NCI-H1092 treated with DMSO at 0.1 percent for 48 hours (cell line): ENCODE data around the gene LAMC3.
"Not testable (repeated sequence)": the region's sequence is repeated elsewhere in the genome, so short reads cannot be mapped to it uniquely, and the experiment has no call there.

Experiments used
- DNase-seq: peaks from one replicate; lab custom pipeline; 2025; lab: John Stamatoyannopoulos, UW

The LAMC3 gene

DNA sequence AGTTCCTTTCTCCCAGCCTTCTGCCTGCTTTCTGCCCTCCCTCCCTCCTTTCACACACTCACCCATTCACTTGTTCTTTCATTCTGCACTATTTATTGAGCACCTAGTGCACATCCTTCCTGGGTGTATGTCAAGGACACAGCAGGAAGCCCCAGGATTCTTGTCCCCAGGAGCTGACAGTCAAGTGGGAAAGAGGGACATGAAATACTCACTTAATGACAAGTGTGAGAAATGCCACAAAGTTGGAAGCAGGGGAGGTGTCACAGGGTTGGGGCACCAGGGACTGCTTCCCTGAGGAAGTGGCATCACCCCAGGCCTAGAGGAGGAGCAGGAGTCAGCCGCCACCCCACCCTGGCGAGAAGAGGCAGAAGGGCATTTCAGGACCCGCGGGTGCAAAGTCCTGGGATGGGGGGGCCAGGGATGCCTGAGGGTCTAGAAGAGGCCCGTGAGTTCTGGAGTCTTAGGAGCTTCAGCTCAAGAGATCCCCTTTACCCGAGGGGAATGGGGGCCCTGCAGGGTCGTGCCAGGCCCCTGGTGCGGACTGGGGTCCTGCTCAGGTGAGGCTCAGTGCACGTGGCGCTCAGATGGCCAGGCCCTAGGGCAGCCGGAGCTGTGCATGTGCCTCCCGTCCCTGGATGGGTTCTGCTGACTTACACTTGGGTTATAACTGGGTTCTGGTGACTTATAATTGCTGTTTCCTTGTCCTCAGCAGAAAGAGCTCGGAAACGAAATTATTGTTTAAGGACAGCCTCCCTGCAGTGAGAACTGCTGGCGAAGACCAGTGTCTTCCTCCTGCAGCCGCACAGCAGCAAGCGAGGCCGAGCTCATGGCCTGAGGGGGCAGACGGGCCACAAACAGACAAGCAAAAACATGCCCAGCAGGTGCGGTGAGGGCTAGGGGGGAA lies 16.9 kb upstream of the LAMC3 start:
- DNase-seq: no peak

DNA sequence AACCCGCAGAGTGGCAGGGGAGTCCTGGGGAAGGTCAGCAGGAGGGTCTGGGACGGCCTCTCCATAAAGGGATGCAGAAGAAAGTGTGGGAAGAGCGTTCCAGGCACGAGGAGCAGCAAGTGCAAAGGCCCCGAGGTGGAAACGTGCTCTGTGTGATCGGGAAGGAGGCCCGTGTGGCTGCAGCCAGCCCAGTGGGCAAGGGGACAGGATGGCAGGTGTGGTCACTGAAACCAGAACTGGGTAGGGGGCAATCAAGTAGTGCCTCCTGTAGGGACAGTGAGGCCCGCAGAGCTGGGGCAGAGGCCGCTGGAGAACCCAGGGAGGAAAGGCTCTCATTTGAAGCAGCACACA lies 16.3 kb upstream of the LAMC3 start:
- DNase-seq: no peak

DNA sequence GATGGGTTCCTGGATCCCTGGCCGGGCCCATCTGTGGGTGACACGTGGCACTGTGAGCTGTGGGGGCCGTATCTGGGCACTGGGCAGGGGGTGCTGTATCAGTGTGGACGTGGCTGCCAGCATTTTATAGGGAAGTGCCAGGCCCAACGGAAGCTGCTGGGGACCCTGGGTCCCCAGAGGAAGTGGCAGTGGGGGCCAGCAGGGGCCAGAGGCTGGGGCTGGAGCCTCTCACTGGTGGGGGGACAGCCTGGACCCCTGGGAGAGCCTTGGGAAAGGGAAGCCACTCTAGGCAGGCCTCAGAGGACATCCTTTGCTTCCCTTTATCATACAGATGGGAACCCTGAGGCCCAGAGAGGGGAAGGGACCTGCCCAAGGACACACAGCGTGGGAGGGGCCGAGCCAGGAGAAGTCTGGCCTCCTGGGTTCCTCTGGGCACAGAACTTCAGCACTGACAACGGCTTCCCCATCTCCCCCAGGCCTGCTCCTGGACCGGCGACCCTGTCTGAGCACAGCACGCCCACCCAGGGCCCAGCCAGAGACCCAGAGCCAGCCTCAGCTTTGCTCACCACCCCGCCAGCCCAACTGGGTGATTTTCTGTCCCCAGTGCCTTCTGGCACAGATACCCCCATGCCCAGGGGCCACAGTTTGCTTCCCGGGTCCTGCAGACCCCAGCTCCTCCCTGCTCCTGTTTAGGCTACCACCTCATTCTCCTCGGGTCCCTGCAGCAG lies 15.5 kb upstream of the LAMC3 start:
- DNase-seq: no peak

DNA sequence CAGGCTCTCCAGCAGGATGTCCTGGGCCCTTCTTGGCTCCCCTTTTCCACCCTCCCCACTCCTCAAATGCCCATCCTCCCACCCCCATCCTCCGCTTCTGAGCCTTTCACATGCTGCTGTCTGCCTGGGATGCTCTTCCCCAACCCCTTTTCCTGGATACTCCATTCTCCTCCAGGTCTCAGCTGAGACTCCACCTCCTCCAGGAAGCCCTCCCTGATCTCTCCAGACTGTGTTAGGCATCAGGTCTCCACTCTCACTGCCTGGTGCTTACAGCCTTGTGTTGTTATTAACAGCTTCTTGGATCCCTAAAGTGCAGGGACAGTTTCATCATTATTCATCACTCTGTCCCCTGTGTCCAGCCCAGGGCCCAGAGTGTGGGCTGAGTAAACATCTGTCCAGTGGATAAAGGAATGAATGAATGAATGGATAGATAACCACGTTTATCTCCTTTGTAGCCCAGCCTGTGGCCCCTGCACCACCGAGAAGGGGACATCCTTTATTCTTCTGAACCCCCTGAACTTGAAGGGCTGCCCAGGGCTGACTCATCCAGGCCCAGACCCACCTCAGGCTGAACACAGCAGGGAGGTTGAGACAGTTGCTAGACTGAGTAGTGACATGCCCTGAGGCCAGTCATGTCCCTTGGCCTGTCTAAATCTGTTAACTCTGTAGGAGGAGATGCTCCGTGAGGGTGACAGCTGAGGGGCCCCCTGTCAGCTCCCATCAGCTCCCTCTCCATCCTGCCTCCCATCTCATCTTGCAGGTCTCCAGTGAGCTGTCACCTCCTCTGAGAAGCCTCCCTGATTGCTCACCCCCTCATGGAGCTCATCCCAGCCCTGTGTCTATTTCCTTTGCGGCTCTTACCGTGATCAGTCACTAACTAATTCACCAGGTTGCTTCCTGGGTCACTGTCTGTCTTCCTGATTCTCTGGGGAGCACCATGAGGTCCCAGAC lies 14.6 kb upstream of the LAMC3 start:
- no peak for DNase-seq

DNA sequence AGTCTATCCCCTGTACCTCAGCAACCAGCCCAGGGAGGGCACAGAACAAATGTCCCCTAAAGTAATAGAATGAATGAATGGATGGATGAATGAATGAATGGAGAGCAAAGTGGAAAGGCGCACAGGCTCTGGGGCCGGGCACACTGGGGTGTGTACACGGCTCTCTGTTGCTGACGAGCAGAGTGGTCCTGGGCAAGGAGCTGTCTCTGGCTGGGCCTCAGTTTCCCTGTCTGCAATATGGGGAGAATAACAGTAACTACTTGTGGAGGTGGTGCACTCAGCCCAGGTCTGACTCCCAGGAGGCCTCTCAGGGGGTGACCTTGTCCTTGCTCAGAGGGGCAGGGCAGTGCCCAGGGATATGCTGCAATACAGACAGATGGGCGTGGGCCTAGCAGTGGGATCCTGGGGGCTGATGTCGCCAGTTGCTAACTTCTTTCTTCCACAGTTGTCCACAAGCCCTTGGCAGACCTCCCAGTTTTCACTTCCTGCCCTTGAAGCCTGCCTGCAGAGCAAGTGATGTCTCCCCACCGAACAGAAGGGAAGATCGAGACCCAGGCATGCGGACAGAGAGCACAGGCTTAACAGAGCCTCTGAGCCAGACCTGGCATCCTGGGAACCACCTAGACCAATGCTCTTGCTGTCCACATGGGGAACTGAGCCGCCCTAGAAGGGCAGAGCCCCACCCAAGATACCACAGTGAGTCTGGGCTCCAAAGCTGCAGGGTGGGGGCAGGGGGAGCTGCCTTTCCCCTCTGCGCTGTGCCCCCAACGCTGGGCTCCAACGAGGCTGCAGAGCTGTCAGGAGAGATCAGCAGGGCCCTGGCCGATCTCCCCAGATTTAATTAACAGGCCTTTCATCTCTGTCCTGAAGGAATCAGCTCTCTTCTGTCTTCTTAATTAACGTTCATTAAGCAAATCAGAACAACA lies 13.6 kb upstream of the LAMC3 start:
- DNase-seq: no peak

DNA sequence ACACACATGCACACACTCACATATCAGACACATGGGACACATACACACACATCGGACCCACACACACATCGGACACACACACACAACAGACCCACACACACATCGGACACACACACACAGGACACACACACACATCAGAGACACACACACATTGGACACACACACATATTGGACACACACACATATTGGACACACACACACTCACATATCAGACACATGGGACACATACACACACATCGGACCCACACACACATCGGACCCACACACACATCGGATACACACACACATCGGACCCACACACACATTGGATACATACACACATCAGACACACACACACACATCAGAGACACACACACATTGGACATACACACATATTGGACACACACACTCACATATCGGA lies 12.8 kb upstream of the LAMC3 start:
- DNase-seq: no peak

DNA sequence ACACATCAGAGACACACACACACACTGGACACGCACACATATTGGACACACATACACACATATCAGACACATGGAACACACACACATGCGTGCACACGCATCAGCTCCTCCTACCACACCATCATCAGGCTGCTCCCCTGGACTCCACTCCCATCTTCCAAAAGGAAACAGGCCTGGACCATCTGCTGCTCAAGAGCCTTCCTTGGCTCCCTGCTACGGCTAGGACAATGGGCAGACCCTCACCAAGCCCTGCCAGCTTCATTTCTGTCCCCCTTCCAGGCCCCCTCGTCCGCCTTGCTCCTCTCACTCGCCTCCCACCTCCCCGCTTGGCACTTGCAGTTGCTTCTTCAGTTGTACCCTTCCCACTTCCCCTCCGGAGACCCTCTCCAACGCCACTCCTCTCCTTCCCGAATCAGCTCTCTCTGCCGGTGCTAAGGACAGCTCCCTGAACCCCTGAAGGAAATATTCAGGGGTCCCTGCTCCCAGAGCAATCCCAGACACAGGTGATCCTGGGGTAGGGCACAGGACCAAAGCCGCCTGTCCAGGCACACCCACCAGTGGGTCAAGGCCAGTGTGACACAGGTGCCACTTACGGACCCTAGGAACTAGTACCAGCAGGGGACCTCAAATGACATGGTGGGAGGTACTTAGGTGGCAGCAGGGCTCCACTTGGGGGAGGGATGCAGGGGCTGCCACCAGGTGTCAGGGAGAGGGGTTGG lies 12.1 kb upstream of the LAMC3 start:
- DNase-seq: no peak

DNA sequence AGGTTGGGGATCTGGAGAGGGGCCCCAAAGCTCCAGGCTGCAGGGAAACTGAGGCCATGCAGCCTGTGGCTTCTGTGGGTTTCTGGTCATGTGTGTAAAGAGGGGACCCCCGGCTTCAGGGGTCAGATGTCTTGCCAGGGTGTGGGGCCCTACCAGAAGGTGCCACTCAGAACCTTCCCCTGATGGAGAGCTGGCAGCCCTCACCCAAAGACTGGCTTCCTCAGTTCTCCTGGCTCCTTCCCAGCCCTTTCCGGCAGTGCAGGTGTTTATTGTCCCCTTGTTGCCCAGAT lies 11.6 kb upstream of the LAMC3 start:
- DNase-seq: no peak

DNA sequence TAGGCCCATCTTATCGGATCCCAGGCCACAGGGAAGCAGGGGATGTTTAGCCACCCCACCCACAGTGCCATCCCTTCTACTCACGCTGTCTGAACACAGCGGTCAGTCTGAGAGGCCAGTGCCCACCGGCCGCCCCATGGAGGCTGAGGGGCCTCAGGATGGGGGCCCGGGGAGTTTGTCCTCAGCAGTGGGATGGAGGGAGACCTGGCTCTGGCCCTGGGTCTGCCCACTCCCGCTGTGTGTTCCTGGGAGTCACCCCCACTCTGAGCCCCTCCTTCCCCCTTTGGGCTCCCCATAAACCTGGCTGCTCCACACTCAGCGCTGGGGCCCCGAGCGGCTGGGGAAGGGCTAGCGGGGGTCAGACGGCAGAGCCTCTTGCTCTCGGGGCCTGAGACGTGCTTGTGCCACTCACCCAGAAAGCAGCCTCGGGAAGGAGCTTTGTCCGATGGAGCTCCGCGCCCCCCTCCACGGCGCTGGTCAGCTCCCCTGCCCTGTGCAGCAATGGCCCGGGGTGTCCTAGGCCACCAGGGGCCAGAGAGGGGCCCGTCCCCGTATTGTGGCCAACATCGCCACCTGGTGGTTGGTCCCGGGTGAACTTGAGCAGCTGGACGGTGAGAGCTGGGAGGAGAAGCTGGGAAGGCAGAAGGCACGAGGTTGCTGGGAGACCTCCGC lies 10.9 kb upstream of the LAMC3 start:
- DNase-seq: peak; percentile 20

DNA sequence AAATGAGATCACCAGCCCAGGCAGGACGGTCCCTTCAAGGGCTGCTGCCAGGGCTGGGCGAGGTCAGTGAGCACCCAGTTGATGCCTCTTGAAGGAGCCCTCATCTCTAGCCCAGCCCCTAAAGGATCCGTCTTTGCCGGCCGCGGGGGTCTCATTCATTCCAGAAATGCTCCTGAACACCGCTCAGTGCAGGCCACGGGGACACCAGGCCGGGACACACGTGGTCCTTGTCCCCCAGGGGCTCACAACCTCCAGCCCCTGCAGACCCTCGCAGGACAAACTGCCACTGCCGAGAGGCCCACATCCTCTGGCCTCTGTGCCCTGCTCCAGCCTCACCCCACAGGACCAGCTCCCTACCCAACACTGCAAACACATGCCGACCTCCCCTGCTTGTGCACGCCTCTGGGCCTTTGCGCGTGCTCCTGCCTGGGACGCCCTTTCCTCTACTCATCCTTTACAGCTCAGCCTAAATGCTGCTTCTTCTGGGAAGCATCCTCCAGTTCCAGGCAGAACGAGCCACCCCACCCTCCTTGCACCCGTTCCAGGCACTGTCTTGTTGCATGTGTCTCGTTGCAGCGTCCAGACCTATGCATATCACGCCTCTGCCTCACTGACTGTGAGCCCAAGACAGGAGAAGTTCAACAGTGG lies 10.3 kb upstream of the LAMC3 start:
- no peak for DNase-seq

DNA sequence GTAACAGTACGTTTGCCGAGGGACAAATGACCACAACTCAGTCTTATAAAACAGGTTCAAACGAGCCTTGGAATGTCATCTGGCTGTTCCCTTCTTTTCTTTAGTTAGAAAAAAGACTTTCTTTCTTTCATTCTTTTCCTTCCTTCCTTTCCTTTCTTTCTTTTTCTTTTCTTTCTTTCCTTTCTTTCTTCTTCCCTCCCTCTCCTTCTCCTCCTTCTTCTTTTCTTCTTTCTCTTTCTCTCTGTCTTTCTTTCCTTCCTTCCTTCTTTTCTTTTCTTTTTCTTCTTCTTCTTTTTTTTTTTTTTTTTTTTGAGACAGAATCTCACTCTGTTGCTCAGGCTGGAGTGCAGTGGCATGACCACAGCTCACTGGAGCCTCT lies 9.7 kb upstream of the LAMC3 start:
- DNase-seq: no peak

DNA sequence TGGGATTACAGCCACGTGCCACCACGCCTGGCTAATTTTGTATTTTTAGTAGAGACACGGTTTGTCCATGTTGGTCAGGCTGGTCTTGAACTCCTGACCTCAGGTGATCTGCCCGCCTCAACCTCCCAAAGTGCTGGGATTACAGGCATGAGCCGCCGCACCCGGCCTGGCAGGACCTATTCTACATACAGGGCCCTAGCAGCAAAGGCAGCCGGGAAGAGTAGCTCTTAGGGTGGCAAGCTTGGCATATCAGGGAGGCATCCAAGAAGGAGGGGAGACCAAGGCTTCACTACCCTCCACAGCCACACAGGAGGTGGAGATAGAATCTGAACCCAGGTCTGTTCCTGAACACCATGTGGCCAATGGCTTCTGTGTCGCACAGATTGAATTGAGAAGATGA lies 8.4 kb upstream of the LAMC3 start:
- DNase-seq: not testable (repeated sequence)

DNA sequence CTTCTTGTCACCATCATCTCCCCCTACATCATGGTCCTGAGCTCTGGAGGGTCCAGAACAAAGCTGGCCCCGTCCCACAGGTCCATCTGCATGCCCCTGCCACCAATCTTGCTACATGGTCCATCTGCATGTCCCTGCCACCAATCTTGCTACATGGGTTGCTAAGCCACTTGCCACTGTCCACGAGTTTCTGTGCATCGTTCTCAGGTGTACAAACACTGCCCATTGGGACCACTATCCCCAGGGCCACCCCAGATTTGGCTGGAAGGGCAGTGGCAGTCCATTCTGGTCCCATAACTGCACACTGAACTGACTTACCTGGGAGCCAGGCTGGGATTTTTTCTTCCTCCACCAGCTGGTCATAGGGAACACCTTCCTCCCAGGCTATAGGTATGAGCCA lies 8.0 kb upstream of the LAMC3 start:
- DNase-seq: no peak

DNA sequence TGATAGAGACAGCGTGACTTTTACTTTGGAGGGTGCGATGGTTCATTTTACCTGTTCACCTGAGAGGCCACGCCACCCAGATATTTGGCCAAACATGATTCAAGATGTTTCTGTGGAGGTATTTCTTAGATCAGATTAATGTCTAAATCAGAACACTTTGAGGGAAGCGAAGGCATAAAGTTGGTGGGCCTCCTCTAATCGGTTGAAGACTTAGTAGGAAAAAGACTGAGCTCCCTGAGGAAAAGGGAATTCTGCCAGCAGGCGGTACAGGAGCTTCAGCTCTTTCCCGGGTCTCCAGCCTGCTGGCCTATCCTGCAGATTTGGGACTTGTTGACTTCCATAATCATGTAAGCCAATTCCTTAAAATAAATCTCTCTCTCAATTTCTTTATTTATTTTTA lies 7.0 kb upstream of the LAMC3 start:
- DNase-seq: no peak

DNA sequence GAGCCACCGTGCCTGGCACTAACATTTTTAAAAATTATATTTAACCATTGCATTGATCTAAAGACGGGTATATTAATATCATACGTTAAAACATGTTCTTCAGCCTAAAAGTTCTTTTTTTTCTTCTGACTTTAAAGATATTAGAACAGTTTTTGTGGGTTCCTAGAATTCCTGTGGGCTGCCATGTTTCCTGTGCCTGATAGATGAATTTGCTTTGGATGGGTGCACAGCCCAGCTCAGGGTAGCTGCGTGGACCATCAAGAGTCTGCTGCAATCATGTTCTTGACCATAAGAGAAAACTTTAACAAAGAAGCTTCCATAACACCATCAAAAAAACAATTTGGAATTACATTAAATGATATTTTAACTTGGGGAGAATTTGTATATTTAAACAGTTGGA lies 2.4 kb upstream of the LAMC3 start:
- no peak for DNase-seq

DNA sequence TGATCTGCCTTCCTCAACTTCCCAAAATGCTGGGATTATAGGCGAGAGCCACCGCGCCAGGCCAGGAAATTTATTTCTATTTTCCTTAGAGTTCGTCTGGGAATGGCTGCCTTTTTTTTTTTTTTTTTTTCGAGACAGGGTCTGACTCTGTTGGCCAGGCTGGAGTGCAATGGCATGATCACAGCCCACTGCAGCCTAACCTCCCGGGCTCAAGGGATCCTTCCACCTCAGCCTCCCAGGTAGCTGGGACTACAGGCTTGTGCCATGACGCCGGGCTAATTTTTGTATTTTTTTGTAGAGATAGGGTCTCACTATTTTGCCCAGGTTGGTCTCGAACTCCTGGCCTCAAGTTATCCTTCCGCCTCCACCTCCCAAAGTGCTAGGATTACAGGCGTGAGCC lies 888 bp upstream of the LAMC3 start:
- no peak for DNase-seq

DNA sequence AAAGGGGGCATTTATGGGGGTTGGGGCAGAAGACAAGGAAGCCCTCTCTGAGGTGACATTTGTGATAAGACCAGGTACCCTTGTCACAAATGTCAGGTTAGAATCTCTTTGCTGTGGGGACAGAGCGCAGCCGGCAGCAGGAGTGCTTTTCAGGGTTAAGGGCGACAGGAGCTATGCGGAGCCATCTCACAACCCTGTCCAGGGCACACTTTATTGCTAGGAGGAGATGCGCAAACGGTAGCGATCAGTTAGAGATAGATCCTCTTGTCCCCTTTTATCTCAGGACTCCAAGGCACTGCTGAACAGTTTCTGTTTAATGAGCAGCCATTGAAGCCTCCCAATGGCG lies 438 bp upstream of the LAMC3 start:
- no peak for DNase-seq

DNA sequence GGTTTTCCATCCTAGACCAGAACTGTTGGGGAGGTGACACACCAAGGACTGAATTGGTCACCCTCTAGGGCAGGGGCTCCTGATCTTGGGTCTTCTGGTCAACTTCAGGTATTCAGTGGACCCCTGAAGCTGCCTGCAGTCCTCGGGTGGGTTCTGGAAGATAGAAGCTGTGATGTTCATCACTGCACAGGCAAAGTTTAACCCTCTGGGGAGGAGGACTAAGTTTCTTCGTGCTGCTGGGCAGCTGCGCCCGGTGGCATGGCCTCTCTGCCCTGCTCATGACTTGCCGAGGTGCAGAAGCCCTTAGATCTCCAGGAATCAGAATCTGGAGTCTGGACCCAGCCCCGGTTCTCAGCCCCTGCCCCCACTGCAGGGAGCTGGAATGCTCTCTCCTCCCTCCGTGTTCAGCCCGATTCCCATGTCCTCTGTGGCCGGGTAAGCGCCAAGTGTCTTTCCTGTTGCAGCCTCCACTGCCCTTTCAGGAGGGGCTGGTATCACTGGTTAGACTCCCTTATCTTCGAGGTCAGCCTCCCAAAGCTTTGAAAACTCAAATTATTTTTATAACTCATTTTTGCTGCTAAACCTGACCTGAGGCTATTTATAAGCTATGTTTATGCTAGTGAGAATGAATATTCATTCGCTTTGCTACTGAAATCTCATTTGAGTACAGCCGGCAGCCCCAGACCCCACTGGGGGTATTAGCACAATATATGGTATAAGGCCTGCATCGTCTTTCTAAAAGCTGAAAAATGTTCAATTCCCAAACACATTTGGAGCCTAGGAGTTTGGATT lies 1.7 kb downstream of the LAMC3 start:
- DNase-seq: no peak
